T-helper 1 cell treated with Interleukin-12 subunit alpha and Interleukin-12 subunit beta and Interleukin-4 antibody, amounts not matched to agents 30 ng/mL and 1 ng/mL, for 36 hours (primary cell): ENCODE measurements around the gene HAUS8. TPM values are rescaled to one million over a fixed set of nuclear protein-coding genes. Genes with fewer than 3 reads are reported as not detected.

Experiments used
- intact Hi-C: fragments of 100-400 bp; cut with micrococcal nuclease; formaldehyde crosslinking; loops from one replicate; pipeline ENCODE4 v1.15.1; 2024
- total RNA-seq: library from RNA; stranded (reverse); gene quantifications from 2 replicates; pipeline ENCODE4 v1.2.3, GENCODE V29; 2022

HAUS8 gene
- total RNA-seq, 1 donor from 2014 or later, result 22.8 TPM

DNA sequence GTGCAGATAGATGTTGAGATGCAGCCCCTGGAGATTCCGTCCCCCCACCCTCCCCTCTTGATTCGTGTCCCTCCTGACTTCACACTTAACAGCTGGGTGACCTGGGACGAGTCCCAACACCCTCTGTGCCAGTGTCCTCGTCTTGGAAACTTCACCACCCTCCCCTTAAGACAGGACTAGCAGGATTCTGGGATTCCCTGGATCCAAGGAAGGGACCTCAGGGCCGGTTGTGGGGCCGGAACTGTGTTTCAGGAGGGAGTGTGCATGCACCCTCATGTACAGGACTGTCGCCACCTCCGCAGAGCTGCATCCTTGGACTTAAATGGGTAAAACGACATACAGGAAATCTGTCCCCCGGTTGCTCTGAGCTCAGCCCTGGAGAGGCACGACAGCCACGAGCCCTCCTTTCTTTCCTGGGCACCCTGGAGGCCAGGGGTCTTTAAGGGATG, 1.3 kb upstream of the HAUS8 start:
- intact Hi-C loops, result loop anchor here (1.0 to 5.0 kb wide), 4 partner anchors 49 to 1949 kb away; partner anchors contain the start of gene EPS15L1

DNA sequence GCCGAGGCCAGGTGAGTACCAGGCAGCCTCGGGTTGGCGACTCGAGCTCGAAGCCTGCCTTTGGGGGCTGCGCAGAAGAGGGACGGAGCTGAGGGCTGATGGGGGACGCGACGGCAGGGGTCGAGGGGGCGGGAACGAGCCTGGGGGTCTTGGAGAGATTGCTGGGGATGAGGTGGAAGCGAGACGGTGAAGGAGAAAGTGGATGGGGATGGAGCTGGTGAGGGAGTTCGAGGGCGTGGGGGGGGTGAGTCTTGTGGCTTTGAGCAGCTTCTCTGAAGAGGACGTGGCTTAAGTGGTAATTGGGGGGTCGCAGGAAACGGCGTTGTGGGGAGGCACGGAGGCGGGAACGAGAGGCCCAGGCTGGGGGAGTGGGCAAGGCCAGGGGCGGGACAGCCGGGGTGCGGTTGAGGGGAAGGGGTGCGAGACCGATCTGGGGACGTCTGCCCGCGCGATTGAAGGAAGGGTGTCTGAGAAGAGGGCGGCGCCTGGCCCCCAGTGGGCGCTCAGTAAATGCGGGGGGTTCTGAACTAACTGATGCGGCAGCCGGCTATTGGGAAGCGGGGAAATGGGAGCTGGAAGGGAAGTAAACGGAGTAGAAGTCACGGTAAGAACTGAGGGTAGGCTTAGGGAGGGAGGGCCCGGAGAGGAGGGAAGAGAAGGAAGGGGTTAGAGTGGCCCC, 751 bp upstream of the HAUS8 start:
- intact Hi-C loops, result loop anchor here (1.0 to 5.0 kb wide), 18 partner anchors 9 to 1949 kb away; partner anchors contain the start of genes ABHD8, BABAM1, DDA1 and EPS15L1

DNA sequence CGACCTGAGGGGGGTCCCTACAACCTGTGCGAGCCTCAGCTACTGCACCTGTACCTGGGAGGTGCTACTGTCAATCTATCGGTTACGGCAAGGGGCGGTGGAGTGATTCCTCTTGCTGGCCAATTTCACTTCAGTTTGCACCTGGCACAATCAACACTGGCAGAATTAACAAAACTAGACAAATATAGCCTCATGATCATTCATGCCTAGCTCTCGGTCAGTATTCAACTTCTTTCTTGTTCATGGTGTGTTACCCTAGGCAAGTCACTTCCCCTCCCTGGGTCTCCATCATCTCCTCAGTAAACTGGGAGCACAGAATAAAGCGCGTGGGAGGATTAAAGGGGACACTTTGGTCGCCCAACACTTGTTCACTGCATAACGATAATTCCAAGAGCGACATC, 618 bp downstream of the HAUS8 start:
- intact Hi-C loops, result loop anchor here (1.0 to 5.0 kb wide), 16 partner anchors 7 to 1947 kb away; partner anchors contain the start of genes ABHD8, BABAM1, DDA1 and EPS15L1

DNA sequence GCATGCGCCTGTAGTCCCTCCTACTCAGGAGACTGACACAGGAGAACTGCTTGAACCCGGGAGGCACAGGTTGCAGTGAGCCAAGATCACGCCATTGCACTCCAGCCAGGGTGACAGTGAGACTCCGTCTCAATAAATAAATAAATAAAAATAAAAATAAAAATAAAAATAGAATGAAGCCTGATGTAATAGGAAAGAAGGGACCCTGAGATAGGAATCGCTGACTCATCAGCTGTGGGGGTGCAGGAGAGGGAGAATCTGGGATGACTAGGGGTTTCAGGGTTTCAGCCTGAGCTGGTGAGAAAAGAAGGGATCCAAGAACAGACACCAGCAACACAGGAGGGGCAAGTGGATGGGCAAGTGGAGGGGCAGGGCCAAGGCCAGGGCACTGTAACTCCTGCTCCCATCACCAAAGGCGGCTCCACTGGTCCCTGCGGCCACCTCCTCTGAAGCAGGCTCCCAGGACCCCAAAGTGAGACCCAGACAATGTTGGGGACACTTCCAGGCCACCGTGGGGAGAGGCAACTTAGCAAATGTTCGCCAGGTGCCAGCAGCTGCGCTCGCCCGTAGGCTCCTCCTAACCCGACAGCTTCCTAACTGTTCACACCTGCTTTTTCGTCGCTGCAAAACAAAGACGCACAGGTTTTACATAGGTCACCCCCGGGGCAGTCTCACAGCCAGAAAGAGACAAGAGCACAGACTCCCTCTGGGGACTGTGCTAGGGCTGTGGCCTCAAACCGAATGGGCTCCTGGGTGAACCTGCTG, 1.2 kb downstream of the HAUS8 start:
- intact Hi-C loops, result loop anchor here (2.0 kb wide), 1 partner anchor 111 kb away; no protein-coding TSS in a partner anchor

DNA sequence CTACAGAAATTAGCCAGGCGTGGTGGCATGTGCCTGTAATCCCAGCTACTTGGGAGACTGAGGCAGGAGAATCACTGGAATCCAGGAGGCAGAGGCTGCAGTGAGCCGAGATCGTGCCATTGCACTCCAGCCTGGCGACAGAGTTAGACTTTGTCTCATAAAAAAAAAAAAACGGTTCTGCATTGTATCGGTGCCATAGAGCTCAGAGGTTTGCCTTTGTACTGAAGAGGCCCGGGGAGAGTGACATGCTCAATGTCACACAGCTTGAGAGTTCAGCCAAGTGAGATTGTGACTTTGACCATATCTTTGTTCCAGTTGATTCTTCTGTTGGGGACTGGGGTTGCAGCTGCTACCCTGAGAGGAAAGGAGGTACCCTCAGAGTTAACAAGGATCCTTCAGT, 4.3 kb downstream of the HAUS8 start:
- intact Hi-C loops, result no loop called here

DNA sequence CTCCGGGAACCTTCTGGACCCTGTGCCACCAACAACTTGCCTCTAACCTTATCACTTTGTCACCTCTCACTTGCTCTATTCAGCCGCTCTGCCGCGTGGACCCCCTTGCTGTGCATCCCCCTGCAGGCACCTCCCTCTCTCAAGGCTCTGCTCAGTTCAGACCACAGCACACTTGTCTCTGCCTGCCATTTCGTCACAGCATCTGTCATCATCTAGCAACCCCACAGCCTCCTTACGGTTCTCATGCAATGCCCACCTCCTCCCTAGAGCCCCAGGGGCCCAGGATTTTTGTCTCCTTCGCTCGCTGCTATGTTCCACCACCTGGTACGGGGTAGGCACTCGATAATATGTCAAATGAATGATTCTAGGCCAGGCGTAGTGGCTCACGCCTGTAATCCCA, 4.8 kb downstream of the HAUS8 start:
- intact Hi-C loops, result no loop called here

DNA sequence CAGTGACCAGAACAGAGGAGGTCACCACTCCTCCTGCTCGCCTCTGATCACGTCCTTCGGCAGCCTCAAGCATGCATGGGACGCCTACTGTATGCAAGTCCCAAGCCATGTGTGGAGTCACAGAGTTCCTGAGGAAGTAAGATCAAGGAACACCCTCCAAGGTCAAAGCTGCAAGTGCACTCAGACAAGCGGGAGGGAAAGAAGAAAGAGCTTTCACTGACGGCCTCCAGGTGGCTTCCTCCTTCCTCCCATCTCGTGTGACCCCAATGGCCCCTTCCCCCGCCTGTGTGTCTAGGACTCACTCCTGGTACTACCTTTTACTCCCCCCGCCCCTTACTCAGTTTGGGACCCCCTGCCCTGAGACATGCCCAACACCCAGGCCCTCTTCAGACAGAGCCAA, 6.1 kb downstream of the HAUS8 start:
- intact Hi-C loops, result loop anchor here (5.0 kb wide), 1 partner anchor 297 kb away; no protein-coding TSS in a partner anchor

DNA sequence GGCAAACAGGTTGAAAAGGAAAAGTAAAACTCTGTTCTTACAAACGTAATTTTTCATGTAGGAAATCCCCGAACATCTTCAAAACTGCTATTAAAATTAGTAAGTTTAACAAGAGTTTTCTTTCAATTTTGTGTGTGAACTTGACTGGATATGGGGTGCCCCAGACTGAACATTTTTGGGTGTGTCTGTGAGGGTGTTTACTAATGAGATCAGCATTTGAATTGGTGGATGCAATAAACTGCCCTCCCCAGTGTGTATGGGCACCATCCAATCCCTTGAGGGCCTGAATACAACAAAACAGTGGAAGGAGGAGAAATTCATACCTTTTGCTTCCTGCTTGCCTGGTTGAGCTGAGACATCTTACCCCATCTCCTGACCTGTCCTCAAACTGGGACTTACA, 11.8 kb downstream of the HAUS8 start:
- intact Hi-C loops, result no loop called here

DNA sequence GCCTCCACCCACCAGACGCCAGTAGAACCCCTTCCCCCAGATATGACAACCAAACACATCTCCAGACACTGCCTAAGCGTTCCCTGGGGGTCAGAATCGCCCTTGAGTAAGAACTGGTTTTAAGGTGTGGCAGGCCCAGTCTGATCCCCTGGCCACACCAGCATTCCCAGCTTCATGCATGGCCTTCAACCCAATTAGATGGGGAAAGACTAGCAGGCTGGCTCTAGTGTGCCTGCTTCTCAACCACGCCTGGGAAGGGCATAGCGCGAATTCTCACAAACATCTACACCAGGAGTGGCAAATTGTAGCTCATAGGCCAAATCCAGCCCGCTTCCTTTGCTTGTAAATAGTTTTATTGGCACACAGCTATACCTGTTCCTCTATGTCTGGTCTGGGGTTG, 13.6 kb downstream of the HAUS8 start:
- intact Hi-C loops, result no loop called here

DNA sequence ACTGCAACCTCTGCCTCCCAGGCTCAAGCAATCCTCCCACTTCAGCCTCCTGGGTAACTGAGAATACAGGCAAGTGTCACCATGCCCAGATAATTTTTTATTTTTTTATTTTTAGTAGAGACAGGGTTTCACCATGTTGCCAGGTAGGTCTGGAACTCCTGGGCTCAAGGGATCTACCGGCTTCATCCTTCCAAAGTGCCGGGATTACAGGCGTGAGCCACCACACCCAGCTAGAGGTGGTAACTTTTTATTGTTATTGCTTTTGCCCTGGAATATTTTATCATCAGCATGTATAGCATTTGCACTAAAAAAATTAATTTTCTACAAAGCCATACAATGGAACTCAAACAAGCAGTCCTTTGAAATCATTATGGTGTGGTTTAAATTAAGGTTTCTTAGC, 14.0 kb downstream of the HAUS8 start:
- intact Hi-C loops, result no loop called here

DNA sequence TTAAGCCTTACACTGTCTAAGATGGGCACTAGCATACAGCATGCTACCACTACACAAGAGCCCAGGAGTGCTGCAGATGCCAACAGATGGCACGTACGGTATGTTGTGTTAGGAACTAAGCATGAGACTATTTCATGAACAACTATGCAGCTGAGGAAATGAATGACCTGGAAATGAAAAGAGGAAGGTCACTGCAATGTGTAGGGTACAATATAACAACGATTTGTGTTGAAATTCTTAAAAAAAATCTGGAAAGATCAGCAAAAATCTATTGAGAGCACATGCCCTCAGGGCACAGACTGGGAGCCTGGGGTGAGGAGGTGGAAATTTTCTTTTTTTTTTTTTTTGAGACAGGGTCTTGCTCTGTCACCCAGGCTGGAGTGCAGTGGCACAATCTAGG, 14.4 kb downstream of the HAUS8 start:
- intact Hi-C loops, result no loop called here

DNA sequence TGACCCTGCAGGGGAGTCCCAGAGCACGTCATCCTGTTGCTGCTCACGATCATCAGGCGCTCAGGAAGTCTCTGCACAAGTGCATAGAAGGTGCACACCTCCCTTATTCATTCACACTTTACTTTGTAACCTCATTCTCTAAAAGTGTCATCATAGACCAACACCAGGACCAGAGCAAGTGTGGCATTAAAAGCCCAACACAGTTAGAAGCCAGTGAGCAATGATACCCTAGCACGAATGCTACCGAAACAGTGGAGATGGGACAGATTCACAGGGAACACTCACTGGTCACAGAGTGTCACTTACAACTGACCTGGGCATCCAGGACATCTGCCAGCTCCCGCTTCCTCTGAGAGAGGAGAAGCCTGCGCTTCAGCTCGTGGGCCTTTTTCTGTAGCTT, 17.0 kb downstream of the HAUS8 start:
- intact Hi-C loops, result no loop called here

DNA sequence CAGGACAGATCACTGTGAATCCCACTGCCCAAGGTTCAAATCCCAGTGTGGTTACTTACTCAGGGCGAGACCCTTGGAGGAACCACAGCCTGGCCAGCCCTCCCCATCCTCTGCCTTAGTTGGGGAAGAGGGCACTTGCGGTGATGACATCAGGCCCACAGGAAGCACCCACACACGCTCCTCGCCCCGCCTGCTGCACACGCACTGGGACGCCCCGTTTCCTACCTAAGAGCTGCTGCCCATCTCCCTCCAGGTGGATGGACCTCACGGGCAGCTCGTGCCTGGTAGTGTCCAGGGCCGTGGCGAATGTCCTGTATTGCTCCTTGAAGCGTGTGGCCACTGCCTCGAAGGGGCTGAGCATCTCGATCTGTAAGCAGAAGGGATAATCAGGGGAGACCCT, 19.6 kb downstream of the HAUS8 start:
- intact Hi-C loops, result no loop called here

DNA sequence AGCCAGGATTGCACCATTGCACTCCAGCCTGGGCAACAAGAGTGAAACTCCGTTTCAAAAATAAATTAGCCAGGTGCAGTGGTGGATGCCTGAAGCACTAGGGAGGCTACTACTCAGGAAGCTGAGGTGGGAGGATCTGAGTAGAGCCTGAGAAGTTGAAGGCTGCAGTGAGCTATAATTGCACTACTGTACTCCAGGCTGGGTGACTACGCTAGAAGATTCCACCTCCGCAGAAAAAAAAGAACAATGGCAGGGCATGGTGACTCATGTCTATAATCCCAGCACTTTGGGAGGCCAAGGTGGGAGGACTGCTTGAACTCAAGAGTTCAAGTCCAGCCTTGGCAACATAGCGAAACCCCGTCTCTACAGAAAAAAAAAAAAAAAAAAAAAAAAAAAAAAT, 20.5 kb downstream of the HAUS8 start:
- intact Hi-C loops, result no loop called here

DNA sequence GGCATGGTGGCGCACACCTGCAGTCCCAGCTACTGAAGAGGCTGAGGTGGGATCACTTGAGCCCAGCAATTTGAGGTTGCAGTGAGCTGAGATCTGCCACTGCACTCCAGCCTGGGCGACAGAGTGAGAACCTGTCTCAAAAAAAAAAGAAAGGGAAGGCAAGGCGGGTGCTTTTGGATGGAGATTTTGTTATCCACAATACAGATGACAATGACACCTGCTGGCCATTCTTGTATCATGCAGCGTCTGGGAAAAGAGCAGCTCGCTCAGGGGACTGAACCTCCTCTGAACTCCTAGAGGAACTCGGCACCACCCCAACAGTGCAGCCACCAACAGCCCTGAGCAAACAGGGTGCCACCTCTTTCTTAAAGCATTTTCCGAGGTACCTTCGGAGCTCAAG, 22.8 kb downstream of the HAUS8 start:
- intact Hi-C loops, result loop anchor here (1.0 kb wide), 3 partner anchors 273 to 338 kb away; no protein-coding TSS in a partner anchor

DNA sequence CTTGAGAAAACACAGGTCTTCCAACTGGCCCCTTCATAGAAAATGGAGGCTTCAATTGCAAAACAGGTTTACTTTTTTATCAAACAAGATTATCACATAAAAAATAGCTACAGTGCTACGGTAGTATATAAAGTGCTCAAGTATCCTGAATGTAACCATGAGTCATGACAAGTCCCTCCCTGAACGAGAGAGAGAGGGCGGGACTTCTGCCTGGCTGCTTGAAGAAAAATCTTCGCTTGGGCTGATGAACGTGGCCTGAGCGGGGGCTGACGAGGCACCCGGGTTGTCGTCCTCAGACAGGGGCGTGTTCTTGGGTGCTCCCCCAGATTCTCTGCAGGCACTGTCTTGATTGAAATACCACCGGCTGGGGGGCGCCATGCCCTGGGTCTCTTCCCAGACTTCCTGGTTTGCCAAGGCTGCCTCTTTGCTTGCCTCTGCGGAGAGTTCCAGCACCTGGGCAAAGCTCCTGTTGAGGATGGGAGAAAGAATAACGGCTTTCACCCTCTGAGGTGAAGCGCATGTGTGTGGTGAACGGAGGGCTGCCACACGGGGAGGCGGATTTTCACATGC, 25.5 kb downstream of the HAUS8 start:
- intact Hi-C loops, result no loop called here

DNA sequence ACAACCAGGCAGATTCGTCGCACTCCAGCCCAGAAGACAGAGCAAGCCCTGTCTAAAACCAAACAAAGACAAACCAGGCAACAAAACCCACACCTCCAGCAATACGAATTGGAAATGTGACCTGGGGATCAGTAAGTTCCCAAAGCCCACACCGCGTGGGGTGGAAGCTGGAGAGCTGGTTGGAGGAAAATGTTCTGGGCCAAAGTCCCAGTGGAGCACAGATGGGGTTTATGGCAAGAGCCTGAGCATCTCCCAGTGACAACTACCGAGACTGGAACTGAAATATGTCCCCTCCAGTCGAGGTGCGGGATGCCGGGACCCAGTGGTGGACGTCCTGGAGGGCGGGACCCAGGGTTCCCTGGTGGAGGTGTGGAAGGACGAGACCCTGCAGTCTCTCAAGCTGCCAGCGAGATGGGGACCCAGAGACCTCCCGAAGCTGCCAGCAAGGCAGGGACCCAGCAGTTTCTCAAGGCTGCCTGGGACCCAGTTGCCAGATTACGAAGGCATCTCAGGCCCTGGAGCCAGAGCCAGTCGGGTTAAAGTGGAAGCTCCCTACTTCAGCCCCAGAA, 26.3 kb downstream of the HAUS8 start:
- intact Hi-C loops, result no loop called here

DNA sequence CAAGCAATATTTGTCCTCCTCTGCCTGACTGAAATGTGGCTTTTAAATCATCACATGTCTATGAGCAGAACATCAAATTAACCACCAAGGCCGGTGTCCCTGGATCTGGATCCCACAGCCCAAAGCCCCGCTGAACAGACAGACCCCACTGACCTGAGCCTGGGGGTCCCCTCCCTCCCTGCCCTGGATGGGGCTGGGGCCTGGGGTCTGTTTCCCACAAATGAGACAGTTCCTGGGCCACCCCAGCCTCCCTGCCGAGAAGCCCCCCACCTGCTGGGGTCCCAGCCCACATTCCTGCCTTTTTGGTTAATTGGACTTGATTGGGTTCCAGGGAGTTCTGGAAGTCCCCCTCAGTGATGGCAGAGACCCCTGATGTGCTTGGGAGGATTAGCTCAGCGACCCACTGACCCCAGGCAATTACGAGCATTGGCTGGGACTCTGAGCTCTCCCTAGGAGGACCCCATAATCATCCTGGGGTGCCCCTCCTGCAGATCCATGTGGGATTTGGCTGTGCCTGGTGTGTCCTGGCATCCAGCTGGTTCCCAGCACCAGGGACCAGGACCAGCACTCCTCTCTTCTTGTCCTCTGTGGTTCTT, 29.2 kb downstream of the HAUS8 start:
- intact Hi-C loops, result no loop called here

DNA sequence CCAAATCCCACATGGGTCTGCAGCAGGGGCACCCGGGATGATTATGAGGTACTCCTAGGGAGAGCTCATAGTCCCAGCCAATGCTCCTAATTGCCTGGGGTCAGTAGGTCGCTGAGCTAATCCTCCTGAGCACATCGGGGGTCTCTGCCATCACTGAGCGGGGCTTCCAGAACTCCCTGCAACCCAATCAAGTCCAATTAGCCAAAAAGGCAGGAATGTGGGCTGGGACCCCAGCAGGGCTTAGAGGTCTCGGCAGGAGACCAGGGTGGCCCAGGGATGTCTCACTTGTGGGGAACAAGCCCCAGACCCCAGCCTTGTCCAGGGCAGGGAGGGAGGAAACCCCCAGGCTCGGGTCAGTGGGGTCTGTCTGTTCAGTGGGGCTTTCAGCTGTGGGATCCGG, 31.5 kb downstream of the HAUS8 start:
- intact Hi-C loops, result no loop called here

DNA sequence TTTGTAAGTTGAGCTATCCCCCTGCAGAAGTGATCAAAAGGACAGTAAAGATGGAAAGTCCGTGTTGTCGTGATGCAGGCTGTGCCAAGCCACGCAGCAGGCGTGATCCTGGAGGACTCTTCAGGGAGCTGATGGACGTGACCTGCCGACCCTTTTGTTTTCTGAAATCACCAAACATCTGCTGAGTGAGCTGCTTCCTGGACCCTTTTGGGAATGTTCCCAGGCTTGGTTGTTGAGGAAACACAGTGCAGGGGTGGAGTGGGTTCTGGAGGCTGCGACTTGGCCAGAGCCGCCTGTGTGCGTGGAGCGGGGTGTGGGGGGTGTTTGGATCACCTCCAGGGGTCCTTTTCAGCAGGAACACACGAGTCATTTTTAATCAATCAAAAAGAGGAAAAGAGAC, 33.3 kb downstream of the HAUS8 start:
- intact Hi-C loops, result no loop called here

DNA sequence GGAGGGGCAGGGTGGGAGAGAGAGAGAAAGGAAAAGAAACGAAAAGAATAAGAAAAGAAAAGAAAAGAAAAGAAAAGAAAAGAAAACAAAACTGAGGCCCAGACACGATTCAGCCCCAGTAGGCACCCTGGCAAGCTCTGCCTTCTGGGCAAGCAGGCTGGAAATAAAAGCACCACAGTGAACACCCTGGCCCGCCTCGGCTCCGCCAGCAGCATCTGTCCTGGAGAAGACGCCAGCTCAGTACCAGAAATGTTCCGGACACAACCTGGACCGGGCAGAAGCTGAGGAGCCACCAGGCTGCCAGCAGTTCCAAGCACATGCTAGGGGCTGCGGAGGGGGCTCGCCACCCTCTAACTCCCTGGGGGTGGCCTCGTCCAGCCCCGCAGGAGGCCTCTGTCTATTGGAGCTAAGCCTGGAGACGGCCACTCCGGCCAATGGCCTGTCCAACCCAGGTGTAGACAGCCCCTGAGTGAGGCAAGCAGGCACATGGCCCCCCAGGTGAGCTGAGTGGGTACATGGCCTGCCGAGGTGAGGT, 37.2 kb downstream of the HAUS8 start:
- intact Hi-C loops, result no loop called here
